HG03175 (cell line): Measurements from ENCODE around the gene FZD4.
"Not testable (repeated sequence)": the region's sequence is repeated elsewhere in the genome, so short reads cannot be mapped to it uniquely, and the experiment has no call there.

Experiments used
- ATAC-seq: cut with Tn5 transposase; IDR thresholded peaks from one replicate; pipeline ENCODE4 v1.9.1; 2021; ENCODE audit warnings: mild to moderate bottlenecking, moderate library complexity; ENCODE audit not compliant: unreplicated experiment

Gene FZD4

DNA sequence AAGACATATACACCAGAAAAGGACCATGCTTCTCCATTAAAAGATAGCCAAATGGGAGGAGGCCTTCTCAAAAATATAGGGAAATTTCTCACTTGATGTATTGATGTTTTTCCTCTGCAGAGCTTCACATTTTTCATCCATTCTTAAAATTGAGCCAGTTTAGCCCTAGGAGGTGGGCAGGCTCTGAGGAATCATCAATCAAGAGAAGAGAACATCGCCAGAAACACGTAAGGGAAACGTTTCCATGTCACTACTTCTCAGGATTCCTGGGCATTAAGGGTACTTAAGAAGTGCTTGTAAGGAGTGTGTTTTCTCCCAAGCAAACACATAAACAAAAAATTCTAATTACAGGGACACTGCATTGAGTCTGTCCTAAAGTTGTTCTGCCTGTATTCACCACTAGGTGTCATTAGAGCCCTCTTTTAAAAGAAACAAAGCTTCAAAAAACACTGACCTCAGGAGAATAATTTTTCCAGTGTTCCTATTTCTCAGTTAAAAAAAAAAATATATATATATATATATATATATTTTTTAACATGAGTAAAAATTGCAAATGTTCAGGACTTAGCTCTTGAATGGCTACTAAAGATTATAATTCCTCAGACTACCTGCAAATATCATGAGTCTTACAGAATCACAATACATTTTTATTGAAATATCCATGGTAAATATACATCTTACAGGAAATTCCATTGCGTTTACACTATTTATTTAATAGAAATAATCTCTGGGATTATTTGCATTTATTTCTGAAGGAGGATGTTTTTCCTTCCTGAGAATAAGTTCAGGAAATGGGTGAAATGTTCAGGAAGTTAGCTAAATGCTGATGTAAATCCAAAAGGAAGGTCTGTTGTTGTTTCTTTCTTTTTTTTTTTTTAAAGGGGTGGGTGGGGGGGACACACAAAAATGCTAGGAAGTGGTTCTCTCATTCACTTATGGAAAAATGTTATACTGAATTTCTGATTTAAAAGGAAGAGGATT, 16.0 kb downstream of the FZD4 start:
- ATAC-seq, result peak; percentile 71

DNA sequence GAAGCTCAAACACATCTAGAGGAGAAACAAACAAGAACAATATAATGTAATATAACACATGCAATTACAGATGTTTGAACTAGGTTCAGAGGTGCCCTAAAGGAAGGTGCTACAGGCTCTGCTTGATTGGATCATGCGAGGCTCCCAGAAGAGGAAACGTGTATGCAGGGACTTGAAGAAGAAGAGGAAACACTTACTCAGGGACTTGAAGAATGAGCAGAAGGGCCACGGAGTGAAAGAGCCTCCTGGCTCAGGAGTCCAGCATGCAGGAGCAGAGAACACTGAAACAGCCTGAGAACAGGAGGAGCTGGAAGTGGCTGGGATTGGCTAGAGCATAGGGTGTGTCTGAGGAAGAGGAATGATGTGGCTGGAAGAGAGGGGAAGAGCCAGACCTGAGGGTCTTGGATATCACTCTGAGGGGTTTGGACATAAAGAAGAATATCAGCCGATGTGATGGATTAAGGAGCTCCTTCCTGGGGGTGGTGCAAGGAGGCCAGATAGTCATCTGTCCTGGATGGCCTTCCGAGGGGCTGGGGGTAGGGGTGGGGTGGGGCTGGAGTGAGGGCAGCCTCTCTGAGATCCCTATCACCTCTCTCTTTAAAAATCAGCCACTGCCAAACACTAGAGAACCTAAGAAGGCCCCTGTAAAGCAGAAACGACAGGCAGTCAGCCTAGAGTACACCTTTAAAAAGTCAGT, 16.8 kb downstream of the FZD4 start:
- no peak for ATAC-seq

DNA sequence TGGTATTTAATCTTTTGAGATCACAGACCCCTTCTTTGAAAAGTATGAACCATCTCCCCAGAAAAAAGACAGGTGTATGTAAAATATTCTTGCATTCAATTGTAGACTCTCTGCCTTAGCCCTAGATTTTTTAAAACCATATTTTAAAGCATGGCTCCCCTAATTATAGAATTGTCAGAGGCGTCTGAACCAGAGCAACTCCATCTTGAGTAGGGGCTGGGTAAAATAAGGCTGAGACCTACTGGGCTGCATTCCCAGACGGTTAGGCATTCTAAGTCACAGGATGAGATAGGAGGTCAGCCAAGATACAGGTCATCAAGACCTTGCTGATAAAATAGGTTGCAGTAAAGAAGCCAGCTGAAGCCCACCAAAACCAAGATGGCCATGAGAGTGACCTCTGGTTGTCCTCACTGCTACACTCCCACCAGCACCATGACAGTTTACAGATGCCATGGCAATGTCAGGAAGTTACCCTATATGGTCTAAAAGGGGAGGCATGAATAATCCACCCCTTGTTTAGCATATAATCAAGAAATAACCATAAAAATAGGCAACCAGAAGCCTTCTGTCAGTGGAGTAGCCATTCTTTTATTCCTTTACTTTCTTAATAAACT, 17.9 kb downstream of the FZD4 start:
- ATAC-seq, result not testable (repeated sequence)

DNA sequence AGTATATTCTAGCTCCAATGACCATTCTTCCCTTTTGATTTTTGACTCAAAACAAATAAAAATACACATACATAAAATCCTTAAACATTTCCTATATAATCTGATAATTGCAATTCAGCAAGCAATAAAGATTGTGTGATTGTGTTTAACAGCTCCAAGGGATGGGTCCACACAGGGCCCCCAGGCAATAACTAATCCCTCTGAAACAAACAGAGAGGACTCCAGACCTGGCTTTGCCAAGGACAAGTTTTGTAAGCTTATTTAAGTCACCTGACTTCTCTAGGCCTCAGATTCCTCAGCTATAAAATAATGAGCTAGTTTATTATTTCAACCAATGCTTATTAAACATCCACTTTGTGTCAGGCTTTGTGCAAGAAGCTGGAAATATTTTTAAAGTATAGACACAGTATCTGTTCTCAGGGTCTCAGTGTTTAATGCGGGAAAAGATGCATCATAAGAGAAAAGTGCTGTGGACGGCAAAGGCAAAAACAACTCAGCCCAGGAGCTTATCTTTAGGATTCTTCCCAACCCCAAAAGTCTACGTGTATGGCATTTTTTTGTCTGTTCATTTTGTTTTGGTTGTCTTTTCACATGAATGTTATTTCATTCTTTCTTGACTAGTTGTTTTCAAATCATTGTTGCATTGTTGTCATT, 20.1 kb downstream of the FZD4 start:
- no peak for ATAC-seq

GRCh38 chr11:86934582-86934900, 20.7 kb downstream of the FZD4 start:
- ATAC-seq, result no peak

- ATAC-seq, result no peak
Observed at GRCh38 chr11:86933891-86934581, 21.2 kb downstream of the FZD4 start.

DNA sequence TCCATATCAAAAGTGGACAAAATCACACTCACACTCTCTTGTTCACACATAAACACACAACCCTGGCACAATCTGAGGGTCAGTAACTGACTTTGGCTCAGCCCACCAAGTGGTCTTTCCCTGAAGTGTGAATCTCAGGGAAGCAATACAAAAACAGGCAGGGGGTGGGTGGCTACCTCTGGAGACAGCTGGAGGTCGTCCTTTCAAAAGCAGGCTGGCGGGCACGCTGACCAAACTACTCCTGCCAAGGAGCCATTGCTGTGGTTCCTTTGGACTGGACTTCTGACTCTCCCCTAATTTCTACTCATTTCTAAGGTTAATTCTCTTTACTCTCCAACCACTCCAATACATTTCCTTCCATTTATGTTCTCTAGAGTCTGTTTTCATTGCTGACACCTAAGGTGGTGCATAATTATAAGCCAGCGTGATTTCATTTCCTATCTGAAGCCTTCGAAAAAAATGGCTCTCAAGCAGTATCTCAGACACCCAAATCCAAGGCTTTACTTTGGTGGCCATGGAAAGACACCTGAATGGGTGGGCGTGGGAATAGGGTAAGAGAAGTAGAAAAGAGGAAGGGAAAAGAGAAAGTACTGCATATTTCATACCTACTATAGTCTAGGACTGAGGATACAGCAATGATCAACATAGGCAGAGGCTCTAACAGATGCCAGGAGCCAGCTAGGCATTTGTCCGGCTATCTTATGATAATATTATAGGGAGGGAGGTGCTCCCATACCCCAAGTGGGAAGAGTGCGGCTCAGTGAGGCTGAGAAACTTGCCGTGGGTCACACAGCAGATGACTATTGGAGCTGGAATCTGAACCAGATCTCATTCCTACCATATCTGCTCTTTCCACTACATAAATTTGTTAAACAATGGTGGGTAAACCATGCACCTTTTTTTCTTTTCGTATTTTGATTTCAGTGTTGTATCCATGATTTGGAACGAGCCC, 22.0 kb downstream of the FZD4 start:
- no peak for ATAC-seq

DNA sequence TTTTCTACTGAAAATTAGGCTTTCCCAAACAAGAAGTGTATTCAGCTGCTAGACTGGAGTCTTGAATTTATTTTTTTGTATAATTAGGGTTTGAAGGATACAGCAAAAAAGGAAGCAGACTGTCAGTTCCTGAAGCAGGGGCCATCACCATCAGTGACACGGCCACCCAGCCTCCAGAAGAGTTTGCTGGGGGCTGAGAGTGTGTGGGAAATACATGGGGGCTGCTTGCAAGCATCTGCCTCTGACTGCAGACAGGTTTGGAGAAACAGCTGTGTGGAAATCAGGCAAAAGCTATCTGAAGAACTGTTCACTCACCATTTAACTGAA, 23.0 kb downstream of the FZD4 start:
- no peak for ATAC-seq

DNA sequence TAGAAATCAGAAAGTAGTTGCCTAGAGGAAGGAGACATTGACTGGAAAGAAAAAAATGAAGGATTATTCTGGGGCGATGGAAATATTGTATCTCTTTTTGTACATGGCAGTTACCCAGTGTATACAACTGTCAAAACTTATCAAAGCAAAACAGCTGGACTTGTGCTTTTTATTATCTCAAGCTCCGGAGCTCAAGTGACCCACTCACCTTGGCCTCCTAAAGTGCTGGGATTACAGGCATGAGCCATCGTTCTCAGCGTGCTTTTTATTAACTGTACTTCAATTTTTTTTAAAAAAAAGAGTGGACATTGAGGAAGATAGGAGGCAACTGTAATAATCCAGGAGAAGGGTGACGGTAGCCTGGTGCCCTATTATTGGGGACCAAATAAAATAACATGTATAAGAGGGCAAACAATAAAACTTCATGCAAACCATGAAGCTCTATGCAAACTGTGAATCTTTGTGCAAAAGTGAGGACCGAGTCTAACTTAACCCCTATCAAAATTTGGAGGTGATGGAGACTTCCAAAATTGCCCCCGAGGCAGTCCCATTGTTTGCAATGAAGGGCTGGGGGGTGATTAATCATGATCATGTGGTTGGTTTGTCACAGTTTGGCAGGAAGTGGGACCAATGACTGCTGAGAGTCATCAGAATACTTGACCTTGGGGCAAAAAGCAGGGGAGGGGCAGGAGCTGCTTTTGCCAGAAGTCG, 23.5 kb downstream of the FZD4 start:
- ATAC-seq, result no peak

- no peak for ATAC-seq
Observed at GRCh38 chr11:86930957-86931547, 24.1 kb downstream of the FZD4 start.

DNA sequence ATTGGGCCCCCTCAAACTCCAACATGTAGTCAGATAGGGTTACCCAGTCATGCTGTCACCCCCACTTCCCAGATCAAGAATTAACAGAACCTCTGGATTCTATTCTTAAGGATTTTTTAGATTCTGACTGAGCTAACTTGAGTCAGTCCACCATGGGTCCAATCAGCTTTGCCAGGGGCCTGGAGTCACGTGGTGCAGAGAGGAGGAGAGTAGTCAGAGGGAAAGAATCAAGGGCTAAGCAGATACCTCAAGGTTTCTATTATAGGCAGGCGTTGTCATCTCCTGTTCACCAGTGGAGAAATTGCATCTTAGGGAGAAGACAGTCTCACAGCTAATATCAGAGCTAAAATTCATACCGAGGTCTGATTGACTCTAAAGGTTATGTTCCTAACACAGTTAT, 28.2 kb downstream of the FZD4 start:
- ATAC-seq, result no peak

- no peak for ATAC-seq
Observed at GRCh38 chr11:86923999-86924766, 31.0 kb downstream of the FZD4 start.

GRCh38 chr11:86922225-86922624, 33.0 kb downstream of the FZD4 start:
- ATAC-seq, result no peak

GRCh38 chr11:86919557-86920210, 35.5 kb downstream of the FZD4 start:
- no peak for ATAC-seq

GRCh38 chr11:86918973-86919372, 36.2 kb downstream of the FZD4 start:
- ATAC-seq, result no peak

GRCh38 chr11:86918496-86918895, 36.7 kb downstream of the FZD4 start:
- ATAC-seq, result no peak

DNA sequence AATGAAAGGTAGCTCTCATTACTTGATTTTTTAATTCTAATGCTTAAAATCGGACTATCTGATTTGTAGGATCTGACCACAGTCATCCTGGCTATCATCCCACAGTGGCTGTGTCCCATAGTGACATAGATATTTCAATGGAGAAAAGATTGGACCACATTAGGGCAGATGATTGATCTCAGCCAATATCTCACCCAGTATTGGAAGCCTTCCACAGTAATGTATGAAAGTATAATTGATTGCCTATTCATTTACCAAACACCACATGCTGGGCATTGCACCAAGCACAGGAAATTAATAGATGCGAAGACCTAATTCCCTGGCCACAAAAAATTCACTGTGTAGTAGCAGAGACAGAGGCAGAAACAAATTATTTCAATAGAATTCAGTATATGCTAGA, 37.6 kb downstream of the FZD4 start:
- ATAC-seq, result no peak
